ENCODE results near the gene ACRV1.
"Not testable (repeated sequence)": the region's sequence is repeated elsewhere in the genome, so short reads cannot be mapped to it uniquely, and the experiment has no call there.

The ACRV1 gene

GRCh38 chr11:125680747-125681146 lies at the start of gene ACRV1:
TSS of gene ACRV1 (minus strand) at chr11:125680847. CDS start at chr11:125680780, 67 bp downstream.
- FAIRE-seq (no peak), DNase-seq (ENCODE audit: low spot score) (no peak)

DNA sequence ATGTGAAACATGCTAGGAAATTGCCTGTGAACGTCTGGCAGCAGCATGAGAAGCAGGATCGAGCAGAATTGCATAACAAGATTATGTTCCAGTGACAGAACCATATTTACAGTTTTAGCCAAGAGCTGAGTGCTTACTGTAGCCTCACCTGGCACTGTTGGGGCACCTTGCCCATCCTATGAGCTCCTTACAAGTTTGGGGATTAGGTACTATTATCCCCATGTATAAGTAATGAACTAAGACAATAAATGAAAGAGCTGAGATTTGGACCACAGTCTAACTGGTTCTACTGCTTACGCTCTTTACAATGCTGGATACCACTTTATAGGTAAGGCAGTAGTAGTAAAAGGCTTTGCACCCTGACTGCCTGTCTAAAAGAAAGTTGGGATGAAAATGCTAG lies 48.3 kb upstream of the ACRV1 start:
- DNase-seq (ENCODE audit: low spot score) = no peak
- FAIRE-seq = no peak

- DNase-seq (ENCODE audit: low spot score) = no peak
- FAIRE-seq = no peak
Observed at GRCh38 chr11:125724125-125724524, 43.5 kb upstream of the ACRV1 start.

DNA sequence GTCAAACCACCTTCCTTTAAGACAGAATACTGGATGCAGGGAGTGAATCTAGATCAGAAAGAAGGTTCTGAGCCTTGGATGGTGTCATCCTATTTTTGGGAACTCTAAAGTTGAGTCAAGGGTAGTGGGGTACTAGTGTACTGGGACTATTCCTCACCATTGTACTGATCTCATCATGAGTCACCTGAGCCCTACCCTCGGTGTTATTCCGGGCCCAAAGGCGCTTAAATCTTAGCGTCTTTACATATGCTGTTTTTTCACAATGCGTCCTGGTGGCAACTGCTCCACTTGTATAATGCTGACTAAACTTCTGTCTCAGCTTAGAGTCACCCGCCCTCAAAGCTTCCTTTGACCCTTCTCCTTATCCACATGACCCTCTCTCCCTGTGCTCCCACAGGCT lies 40.1 kb upstream of the ACRV1 start:
- FAIRE-seq = no peak
- DNase-seq (ENCODE audit: low spot score) = no peak

GRCh38 chr11:125704686-125705085 lies 24.0 kb upstream of the ACRV1 start:
- not testable (repeated sequence) for FAIRE-seq; DNase-seq (ENCODE audit: low spot score)

DNA sequence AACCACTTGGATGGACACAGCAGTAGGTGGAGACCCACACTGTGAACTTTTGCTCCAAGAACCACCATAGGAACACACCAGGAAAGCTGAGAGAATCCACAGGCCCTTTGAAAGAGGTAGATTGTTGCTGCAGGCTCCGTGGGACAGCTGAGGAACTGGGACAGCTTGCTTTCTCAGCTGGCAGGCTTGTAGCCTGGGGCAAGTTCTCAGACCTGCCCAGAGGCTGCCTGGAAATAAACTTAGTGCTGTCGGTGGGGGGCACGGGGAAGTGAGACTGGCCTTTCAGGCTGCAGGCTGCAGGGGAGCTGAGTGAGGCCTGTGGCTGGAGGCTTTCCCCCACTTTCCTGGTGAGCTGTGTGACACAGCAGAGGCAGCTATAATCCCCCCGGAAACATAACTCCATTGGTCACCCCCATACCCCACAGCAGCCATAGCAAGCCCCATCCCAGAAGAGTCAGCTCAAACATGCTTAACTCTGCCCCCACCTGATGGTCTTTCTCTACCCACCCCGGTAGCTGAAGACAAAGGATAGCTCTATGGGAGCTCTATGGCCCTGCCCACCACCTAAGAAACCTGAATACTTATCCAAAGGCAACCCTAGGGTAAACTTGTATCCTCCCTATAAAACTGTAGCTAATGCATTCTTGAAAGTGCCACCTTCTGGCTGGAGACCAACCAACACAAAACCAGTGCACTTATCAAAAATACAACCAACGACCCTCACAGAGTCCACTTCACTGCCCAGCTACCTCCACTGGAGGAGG lies 21.4 kb upstream of the ACRV1 start:
- no peak for FAIRE-seq

DNA sequence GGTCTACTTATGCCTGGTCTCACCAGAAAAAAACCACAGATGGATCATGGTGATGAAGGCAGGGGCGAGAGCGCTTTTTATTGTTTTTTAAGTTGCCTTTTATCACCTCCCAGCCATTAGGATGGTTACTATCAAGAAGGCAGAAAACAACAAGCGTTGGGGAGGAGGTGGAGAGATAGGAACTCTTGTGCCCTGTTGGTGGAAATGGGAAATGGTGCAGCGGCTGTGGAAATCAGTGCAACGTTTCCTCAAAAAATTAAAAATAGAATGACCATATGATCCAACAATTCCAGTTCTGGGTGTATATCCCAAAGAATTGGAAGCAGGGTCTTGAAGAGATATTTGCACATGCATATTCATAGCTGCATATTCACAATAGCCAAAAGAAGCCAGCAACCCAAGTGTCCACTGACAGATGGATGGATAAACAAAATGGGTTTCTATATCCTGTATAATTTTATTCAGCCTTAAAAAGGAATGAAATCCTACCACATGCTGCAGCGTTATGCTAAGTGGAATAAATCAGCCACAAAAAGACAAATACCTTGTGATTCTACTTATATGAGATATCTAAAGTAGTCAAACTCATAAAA lies 20.5 kb upstream of the ACRV1 start:
- no peak for FAIRE-seq

More for the DNA sequence above, 21.4 kb upstream of the ACRV1 start:
- no peak for DNase-seq (ENCODE audit: low spot score)

DNA sequence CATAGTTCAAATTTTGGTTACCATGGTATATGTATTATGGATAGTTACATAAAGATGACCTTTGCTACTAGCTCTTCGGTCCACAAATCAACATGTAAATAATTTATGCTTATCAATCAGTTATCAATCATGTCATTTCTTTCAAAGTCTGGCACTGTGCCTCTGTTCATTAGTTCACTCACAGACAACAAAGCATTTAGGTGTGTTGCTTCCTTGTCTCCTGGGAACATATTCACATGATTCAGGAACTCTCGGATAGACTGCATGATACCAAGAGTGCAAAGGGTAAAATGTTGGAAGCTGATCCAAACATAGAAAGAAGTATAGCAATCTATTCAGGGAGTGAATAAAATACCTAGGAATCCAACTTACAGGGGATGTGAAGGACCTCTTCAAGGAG lies 14.3 kb upstream of the ACRV1 start:
- FAIRE-seq (no peak), DNase-seq (ENCODE audit: low spot score) (no peak)

More for the DNA sequence above, 20.5 kb upstream of the ACRV1 start:
- no peak for DNase-seq (ENCODE audit: low spot score)

DNA sequence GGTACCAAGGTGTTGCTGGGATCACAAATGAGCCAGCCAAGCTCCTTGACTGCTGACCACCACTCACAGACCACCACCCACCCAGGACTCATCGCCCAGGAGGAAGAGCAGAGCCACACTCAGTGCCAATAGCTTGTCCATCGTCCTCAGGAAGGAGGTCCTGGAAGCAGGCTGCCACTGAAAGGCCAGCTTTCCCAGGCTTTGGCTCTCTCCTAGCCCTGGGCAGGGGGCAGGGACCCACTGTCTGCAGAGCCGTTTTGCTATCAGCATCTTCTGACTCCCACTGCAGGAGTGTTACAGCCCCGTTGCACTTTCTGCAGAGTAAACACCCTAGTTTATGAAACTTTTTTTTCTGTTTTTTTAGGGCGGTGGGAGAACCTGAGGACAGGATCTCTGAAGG lies 12.2 kb upstream of the ACRV1 start:
- FAIRE-seq = no peak
- no peak for DNase-seq (ENCODE audit: low spot score)

- DNase-seq (ENCODE audit: low spot score) (no peak), FAIRE-seq (no peak)
Observed at GRCh38 chr11:125690006-125690405, 9.4 kb upstream of the ACRV1 start.

DNA sequence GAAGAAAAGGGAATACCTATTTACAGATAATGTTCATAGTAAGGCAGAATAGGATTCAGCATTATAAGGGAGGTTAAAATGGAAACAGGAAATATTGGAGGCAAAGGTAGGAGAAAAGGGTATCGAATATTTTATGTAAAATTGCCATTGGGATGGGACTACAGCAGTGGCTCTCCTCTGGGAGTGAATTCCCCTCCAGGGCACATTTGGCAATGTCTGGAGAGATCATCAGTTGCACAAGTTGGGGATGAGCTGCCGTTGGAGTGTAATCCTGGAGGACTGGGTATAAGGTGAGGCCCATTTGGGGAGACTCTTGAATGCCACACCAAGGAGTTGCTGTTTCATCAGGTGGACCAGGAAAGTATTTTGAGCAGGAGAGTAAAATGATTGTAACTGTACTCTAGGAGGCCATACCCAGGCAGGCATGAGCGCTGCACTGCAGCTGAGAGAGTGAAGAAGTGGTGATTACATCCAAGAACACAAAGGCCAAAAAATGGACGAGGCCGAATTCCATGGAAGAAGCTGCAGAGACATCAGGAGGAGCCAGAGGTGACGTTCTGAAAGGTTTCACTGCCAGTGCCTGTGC lies 8.7 kb upstream of the ACRV1 start:
- FAIRE-seq = no peak
- no peak for DNase-seq (ENCODE audit: low spot score)

GRCh38 chr11:125688632-125689031 lies 8.0 kb upstream of the ACRV1 start:
- FAIRE-seq (no peak), DNase-seq (ENCODE audit: low spot score) (no peak)

- no peak for FAIRE-seq
Observed at GRCh38 chr11:125688066-125688465, 7.4 kb upstream of the ACRV1 start.

DNA sequence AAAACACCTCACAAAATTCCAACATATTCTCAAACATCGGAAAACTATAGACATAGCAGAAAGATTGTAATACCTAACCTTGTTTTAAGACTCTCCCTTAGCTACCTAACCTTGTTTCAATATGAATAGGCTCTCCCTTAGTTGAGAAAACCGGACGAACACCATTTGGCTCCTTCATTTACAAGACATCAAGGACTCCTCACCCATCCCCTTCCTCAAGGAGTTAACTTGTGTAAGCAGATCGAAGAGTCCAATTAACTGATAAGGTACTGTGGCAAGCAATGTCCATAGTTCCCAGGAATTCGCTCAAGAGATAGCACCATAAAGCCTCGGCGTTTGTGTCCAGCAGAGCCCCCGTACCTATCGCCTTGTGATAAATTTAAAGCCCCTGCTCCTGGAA lies 4.6 kb upstream of the ACRV1 start:
- no peak for FAIRE-seq
- DNase-seq (ENCODE audit: low spot score) = no peak

More at GRCh38 chr11:125688066-125688465, 7.4 kb upstream of the ACRV1 start:
- no peak for DNase-seq (ENCODE audit: low spot score)

- no peak for FAIRE-seq
Observed at GRCh38 chr11:125679837-125680236, 810 bp downstream of the ACRV1 start.

DNA sequence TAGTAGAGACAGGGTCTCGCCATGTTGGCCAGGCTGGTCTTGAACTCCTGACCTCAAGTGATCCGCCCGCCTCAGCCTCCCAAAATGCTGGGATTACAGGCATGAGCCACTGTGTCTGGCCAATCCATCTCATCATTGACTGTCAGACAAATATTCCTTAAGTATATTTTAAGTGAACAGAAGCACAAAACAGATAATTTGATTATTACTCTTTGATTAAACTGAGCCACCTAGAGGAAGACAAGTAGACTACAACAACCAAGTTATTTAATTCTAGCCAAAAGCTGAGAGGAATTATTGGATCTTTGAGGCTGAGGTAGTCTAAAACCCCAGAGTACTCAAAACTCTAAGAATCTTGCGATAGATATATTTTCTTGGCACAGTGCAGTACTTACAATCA lies 1.2 kb downstream of the ACRV1 start:
- DNase-seq (ENCODE audit: low spot score) (no peak), FAIRE-seq (no peak)

More at GRCh38 chr11:125679837-125680236, 810 bp downstream of the ACRV1 start:
- no peak for DNase-seq (ENCODE audit: low spot score)

GRCh38 chr11:125675196-125675595 lies 5.5 kb downstream of the ACRV1 start:
- no peak for DNase-seq (ENCODE audit: low spot score)
- no peak for FAIRE-seq

DNA sequence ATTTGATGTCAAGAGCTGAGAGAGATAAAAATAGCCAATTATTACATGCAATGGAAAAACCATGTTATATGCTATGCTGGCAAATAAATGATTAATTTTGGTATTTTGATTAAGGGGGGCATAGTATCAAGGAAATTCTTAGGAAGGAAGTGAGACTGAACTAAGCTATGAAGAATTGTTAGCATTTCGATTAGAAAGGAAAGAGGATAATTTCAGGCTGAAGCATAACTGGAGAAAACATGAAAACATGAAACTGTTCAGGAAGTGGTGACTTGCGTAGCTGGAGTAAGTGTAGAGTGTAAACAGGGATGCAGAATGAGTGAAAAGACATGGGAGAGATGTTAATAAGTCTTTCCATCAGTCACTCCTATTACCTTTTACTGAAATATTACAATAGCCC lies 6.4 kb downstream of the ACRV1 start:
- FAIRE-seq (no peak), DNase-seq (ENCODE audit: low spot score) (no peak)

- DNase-seq (ENCODE audit: low spot score) = no peak
- no peak for FAIRE-seq
Observed at GRCh38 chr11:125671561-125671960, 9.1 kb downstream of the ACRV1 start.

DNA sequence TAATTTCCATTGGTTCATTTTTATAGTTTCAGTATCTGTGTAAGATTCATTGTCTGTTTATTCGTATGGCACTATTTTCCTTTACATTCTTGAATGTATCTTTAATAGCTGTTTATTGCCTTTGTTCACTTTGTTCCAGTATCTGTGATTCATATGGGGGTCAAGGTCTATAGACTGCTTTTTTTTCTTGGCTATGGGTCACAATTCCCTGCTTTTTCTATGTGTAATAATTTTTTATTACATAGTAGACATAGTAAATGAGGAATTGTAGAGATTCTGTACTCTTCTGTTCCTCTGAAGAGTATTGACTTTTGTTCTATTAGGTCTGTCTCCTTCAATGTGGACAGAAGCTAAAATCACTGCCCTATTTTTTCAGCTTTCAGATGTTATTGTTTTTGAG lies 10.5 kb downstream of the ACRV1 start:
- FAIRE-seq = no peak
- DNase-seq (ENCODE audit: low spot score) = no peak

DNA sequence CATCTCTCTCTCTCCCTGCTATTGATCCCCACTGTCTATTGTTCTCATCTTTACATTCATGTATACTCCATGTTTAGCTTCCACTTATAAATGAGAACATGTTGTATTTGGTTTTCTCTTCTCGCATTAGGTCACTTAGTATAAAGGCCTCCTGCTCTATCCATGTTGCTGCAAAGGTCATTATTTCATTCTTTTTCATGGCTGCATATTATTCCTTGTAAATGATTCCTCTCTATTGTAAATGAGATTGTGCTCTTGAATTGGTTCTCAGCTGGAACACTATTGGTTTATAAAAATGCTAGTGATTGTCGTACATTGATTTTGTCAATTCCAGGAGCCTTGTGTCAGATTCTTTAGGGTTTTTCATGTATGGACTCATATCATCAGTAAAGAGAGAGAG lies 13.5 kb downstream of the ACRV1 start:
- FAIRE-seq = no peak

GRCh38 chr11:125663910-125664309 lies 16.7 kb downstream of the ACRV1 start:
- DNase-seq (ENCODE audit: low spot score) (no peak), FAIRE-seq (no peak)

More for the DNA sequence above, 13.5 kb downstream of the ACRV1 start:
- no peak for DNase-seq (ENCODE audit: low spot score)

GRCh38 chr11:125662689-125663088 lies 18.0 kb downstream of the ACRV1 start:
- DNase-seq (ENCODE audit: low spot score) = no peak
- FAIRE-seq = no peak

Measured in urothelium cell line (cell line).